NCI-H2227 (cell line): ENCODE results near the gene BMP2K.

Experiments used
- DNase-seq: peaks from one replicate; lab custom pipeline; 2025; ENCODE audit not compliant: unreplicated experiment; lab: John Stamatoyannopoulos, UW

Gene BMP2K

GRCh38 chr4:78776079-78776728 is at the start of gene BMP2K:
Gene BMP2K (plus strand): TSS chr4:78776350. CDS start chr4:78776544, 194 bp downstream.
- peak; percentile 82 for DNase-seq

GRCh38 chr4:78726546-78726945 is 49.6 kb upstream of the BMP2K start:
- DNase-seq, result no peak

DNA sequence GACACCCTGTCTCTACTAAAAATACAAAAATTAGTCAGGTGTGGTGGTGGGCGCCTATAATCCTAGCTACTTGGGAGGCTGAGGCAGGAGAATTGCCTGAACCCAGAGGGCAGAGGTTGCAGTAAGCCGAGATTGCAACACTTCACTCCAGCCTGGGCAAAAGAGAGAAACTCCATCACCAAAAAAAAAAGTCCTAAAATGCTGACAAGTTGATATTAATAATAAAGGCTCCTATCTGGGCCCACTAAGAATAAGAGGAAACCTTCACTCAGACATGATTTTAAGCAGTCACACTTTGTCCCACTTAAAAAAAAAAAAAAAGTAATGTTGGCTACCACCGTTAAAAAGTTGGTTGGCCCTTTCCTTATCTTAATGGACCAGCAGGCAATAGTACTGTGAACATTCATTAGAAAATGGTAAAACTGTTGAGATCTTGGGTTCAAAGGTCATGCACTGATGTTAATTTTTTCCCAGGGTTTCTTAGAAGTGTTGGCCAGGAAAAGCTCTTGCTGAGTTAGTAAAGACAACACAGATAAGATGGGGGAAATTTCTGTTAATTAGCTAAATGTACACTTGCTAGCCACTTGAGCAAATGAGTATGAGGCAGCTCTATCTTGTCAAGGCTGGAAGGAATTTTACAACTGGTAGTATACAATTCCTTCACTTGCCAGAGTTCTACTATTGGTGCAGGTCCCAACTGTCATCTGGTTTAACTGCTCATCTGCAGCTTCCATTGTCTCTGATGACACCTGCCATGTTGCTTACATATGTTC is 43.6 kb upstream of the BMP2K start:
- no peak for DNase-seq

GRCh38 chr4:78734441-78735162 is 41.5 kb upstream of the BMP2K start:
- DNase-seq, result no peak

GRCh38 chr4:78735697-78736096 is 40.5 kb upstream of the BMP2K start:
- no peak for DNase-seq

DNA sequence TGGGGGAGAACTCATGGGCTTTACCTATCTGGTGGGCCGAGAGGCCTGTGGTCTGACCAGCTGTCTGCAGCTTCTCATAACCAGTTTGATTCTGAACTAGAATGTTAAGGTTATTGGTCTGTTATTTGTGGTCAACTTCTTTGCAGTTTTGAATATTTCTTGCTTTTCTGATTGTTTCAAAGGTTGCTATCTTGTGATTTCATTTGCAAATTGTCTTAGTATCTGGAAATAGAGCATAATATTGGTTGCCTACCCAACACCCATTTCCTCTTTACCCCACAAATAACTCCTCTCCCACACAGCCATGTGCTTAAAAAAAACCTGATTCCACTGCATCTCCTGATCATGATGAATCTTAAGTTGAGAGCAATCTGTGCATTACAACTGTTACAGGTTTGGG is 39.1 kb upstream of the BMP2K start:
- no peak for DNase-seq

GRCh38 chr4:78737973-78738372 is 38.2 kb upstream of the BMP2K start:
- DNase-seq, result no peak

- DNase-seq, result no peak
These were observed 33.9 kb upstream of the BMP2K start for GRCh38 chr4:78742300-78742699.

DNA sequence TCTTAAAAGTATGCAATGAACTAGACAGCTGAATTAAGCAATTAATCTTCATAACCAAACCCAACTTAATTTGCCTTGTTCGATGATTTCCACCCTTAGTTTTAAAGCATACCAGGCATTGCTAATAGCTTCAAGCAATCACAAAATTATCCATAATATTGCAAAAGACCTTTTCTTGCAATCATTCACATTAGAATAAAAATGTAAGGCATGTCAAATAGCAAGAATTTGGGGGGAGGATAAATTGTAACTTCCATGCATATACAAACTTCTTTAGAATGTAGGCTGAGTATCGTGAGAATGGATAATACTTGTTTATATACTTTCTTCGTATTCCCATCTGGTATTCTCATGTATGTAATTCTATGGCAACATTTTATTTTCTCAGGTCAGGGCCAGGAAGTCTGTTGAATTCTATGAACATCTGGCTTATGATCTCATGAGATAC is 28.7 kb upstream of the BMP2K start:
- no peak for DNase-seq

GRCh38 chr4:78748381-78748780 is 27.8 kb upstream of the BMP2K start:
- no peak for DNase-seq

GRCh38 chr4:78749258-78749971 is 26.7 kb upstream of the BMP2K start:
- peak; percentile 28 for DNase-seq

DNA sequence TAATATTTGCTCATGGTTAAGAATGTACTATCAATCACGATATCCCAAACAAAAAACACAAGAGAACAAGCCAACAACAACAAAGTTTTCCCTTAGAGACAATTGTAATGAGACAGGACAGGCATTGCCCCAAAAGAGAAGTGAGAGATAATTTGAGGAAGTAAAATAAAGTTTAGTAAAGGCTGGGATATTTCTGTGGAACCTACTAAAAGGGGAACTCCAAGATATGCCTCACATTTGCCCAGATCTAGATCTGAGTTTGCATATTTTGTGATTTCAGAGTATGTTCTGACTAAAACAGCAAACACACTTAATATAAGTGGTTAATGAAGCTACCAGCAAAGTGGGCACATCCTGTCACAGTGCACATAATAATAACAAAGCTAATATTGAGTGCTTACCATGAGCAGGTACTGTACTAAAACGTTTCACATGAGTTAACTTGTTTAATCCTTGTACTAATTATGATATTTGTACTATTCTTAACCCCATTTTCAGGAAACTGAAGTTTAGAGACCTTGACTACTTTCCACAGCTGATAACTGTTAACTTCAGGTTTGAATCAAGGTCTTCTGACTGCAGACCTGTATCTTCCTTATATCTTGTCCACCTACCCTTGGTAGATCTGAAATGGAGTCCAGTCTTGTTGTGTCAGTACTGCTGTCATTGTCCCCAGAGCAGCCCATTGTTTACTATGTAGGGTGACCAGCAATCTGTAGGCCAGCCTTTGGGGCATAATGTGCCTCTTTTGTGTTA is 26.0 kb upstream of the BMP2K start:
- no peak for DNase-seq

- no peak for DNase-seq
These were observed 23.1 kb upstream of the BMP2K start for GRCh38 chr4:78753091-78753490.

GRCh38 chr4:78754872-78755271 is 21.3 kb upstream of the BMP2K start:
- no peak for DNase-seq

GRCh38 chr4:78756137-78756536 is 20.0 kb upstream of the BMP2K start:
- DNase-seq, result no peak

GRCh38 chr4:78756776-78757175 is 19.4 kb upstream of the BMP2K start:
- DNase-seq, result no peak

GRCh38 chr4:78757574-78757973 is 18.6 kb upstream of the BMP2K start:
- no peak for DNase-seq

GRCh38 chr4:78758085-78758484 is 18.1 kb upstream of the BMP2K start:
- no peak for DNase-seq

DNA sequence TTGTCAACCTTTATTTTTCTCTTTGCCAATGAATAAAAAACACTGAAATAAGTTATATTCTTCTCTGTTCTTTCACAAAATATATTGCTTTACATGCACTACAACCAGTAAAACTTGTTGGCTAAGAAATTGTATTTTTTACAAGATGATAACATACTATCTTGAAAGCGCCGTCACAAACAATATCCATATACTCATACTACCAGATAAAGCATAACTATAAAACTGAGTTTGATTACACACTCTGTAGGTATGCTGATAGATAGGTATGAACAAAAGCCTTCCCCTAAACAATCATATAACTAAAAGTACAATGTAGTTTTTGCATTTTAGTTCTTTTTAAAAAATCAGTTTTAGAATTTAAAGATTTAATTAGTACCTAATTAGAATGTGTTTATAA is 13.6 kb upstream of the BMP2K start:
- DNase-seq, result no peak

DNA sequence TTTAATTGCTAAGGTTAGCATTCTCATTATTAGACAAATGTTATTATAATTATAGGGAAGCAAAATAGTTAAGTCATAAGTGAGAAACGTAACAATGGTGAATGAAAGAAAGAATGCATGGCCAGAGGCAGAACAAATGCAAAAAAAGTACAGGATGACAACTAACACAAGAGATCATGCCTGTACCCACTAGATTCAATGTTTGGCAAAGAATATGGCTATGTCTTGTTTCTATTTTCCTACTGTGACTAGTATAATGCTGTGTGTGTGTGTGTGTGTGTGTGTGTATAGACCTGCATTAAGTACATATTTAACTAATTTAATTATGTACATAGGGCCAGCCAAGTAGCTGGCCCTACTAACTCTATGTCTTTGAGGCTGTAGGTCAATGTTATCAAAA is 12.9 kb upstream of the BMP2K start:
- DNase-seq, result no peak
